ENCODE data around the gene SAMD11. TPM values are rescaled to one million over a fixed set of nuclear protein-coding genes. Genes with fewer than 3 reads are reported as not detected.

The SAMD11 gene
- total and polyA plus RNA-seq, 2 of the 13 experiments (the other 11 are each of a cell fraction or from before 2014, with no cell fraction given): 0.11 TPM; not detected in 1

GRCh38 chr1:960363-961131 is 36.8 kb downstream of the SAMD11 start, which contains the start of gene KLHL17 (continued):
- 0 out of 2 replicates have a peak, but pooled peaks have one; percentile 54 for TF ChIP-seq ZNF414 (CRISPR knock-in tag; IDR thresholded peaks at IDR 0.05)
- no peak for TF ChIP-seq ZNF550 (CRISPR knock-in tag; IDR thresholded peaks at IDR 0.05; ENCODE audit: borderline replicate concordance)
- TF ChIP-seq MXD4 (CRISPR knock-in tag; IDR thresholded peaks at IDR 0.05): no peak
- no peak for TF ChIP-seq GLI4 (CRISPR knock-in tag; IDR thresholded peaks at IDR 0.05; ENCODE audit: borderline replicate concordance)
- TF ChIP-seq AFF4 (CRISPR knock-in tag; IDR thresholded peaks at IDR 0.05): no peak
- TF ChIP-seq ZNF768 (CRISPR knock-in tag; IDR thresholded peaks at IDR 0.05): peak; percentile 96
- no peak for TF ChIP-seq GPN1 (CRISPR knock-in tag; IDR thresholded peaks at IDR 0.05; ENCODE audit: borderline replicate concordance)
- peak; percentile 27; the same call in 1 of the 2 replicates for TF ChIP-seq PHF20 (CRISPR knock-in tag; IDR thresholded peaks at IDR 0.05)
- 0 out of 2 replicates have a peak, but pooled peaks have one; percentile 14 for TF ChIP-seq YEATS4 (CRISPR knock-in tag; IDR thresholded peaks at IDR 0.05; ENCODE audit: borderline replicate concordance)
- TF ChIP-seq NR3C1 (CRISPR knock-in tag; IDR thresholded peaks at IDR 0.05): no peak
- TF ChIP-seq ZNF451 (CRISPR knock-in tag; IDR thresholded peaks at IDR 0.05): 0 out of 2 replicates have a peak, but pooled peaks have one; percentile 42
- 0 out of 2 replicates have a peak, but pooled peaks have one; percentile 24 for TF ChIP-seq ERF (CRISPR knock-in tag; IDR thresholded peaks at IDR 0.05)
- TF ChIP-seq ZNF225 (CRISPR knock-in tag; IDR thresholded peaks at IDR 0.05): peak; percentile 25; the same call in 1 of the 2 replicates
- no peak for TF ChIP-seq ZNF530 (CRISPR knock-in tag; IDR thresholded peaks at IDR 0.05; ENCODE audit: low read depth)
- TF ChIP-seq TAF1 (CRISPR knock-in tag; IDR thresholded peaks at IDR 0.05): peak; percentile 40; the same call in 1 of the 2 replicates
- peak; percentile 34; the same call in 1 of the 2 replicates for TF ChIP-seq KMT2B (CRISPR knock-in tag; IDR thresholded peaks at IDR 0.05)
- TF ChIP-seq ZNF558 (CRISPR knock-in tag; IDR thresholded peaks at IDR 0.05; ENCODE audit: borderline replicate concordance): 0 out of 2 replicates have a peak, but pooled peaks have one; percentile 32
- peak; percentile 75; the same call in 1 of the 2 replicates for TF ChIP-seq ARID4A (CRISPR knock-in tag; IDR thresholded peaks at IDR 0.05; ENCODE audit: borderline replicate concordance)
- no peak for TF ChIP-seq ETV5 (CRISPR knock-in tag; IDR thresholded peaks at IDR 0.05; ENCODE audit: borderline replicate concordance)
- no peak for TF ChIP-seq SOX13 (IDR thresholded peaks at IDR 0.05)
- peak in 1 of 2 experiments; percentile 23; a peak in 1 of 4 replicates for TF ChIP-seq SOX13 (CRISPR knock-in tag; conservative IDR thresholded peaks at IDR 0.05 in 1 of 2, IDR thresholded peaks at IDR 0.05 in 1 of 2)

Data from HepG2 (cell line).